ENCODE measurements around the gene INPP5A. TPM values are rescaled to one million over a fixed set of nuclear protein-coding genes. Genes with fewer than 3 reads are reported as not detected.
"Not testable (repeated sequence)": the region's sequence is repeated elsewhere in the genome, so short reads cannot be mapped to it uniquely, and the experiment has no call there.

INPP5A gene
- total RNA-seq, 1 donor from 2014 or later: 14.3 TPM

- ATAC-seq: no peak
Measured at GRCh38 chr10:132549371-132549770, 11.8 kb downstream of the INPP5A start.

- ATAC-seq: no peak
Measured at GRCh38 chr10:132550366-132551092, 12.9 kb downstream of the INPP5A start.

- no peak for ATAC-seq
Measured at GRCh38 chr10:132551093-132551807, 13.7 kb downstream of the INPP5A start.

- ATAC-seq: no peak
Measured at GRCh38 chr10:132551808-132552130, 14.2 kb downstream of the INPP5A start.

GRCh38 chr10:132552635-132553034 lies 15.0 kb downstream of the INPP5A start:
- not testable (repeated sequence) for ATAC-seq

GRCh38 chr10:132553568-132553967 lies 16.0 kb downstream of the INPP5A start:
- ATAC-seq: not testable (repeated sequence)

GRCh38 chr10:132554053-132554990 lies 16.7 kb downstream of the INPP5A start:
- ATAC-seq: peak; percentile 12

- peak; percentile 41 for ATAC-seq
Measured at GRCh38 chr10:132554991-132555647, 17.5 kb downstream of the INPP5A start.

GRCh38 chr10:132555648-132556575 lies 18.3 kb downstream of the INPP5A start:
- no peak for ATAC-seq

GRCh38 chr10:132556994-132557441 lies 19.4 kb downstream of the INPP5A start:
- ATAC-seq: peak; percentile 32

GRCh38 chr10:132557696-132558515 lies 20.3 kb downstream of the INPP5A start:
- ATAC-seq: no peak

- no peak for ATAC-seq
Measured at GRCh38 chr10:132558516-132559413, 21.2 kb downstream of the INPP5A start.

- ATAC-seq: no peak
Measured at GRCh38 chr10:132559538-132559937, 22.0 kb downstream of the INPP5A start.

GRCh38 chr10:132560241-132560731 lies 22.7 kb downstream of the INPP5A start:
- no peak for ATAC-seq

- no peak for ATAC-seq
Measured at GRCh38 chr10:132562177-132562915, 24.8 kb downstream of the INPP5A start.

GRCh38 chr10:132562916-132563456 lies 25.4 kb downstream of the INPP5A start:
- ATAC-seq: no peak

GRCh38 chr10:132563485-132564248 lies 26.1 kb downstream of the INPP5A start:
- no peak for ATAC-seq

Data from esophagus mucosa (tissue), 1 donor.